OCI-LY1 (cell line): Measurements from ENCODE around the gene HESX1.

Experiments used
- H2AFZ ChIP-seq: fragments of 200-600 bp; sonication (generic), shearing (Covaris generic); 2 replicates; pipeline ENCODE4 v1.6.0; 2014; ENCODE audit warnings: antibody characterized with exemption, mild to moderate bottlenecking, low read length
- H3F3A ChIP-seq: fragments of 200-600 bp; sonication (generic), shearing (Covaris generic); 2 replicates; pipeline ENCODE4 v1.6.0; 2014; ENCODE audit warnings: mild to moderate bottlenecking, antibody characterized with exemption, low read length, moderate library complexity; ENCODE audit not compliant: insufficient read depth
- H3K27ac ChIP-seq: fragments of 200-600 bp; sonication (generic); 2 replicates; pipeline ENCODE4 v1.5.1; 2014; ENCODE audit warnings: low read length, mixed run types, mild to moderate bottlenecking, low read depth; ENCODE audit not compliant: poor library complexity, severe bottlenecking
- H3K27me3 ChIP-seq: fragments of 200-600 bp; sonication (generic); 2 replicates; pipeline ENCODE4 v1.6.0; 2014; ENCODE audit warnings: antibody characterized with exemption, mild to moderate bottlenecking, low read length, moderate library complexity; ENCODE audit not compliant: insufficient read depth
- H3K36me3 ChIP-seq: fragments of 200-600 bp; sonication (generic); 2 replicates; pipeline ENCODE4 v1.6.1; 2014; ENCODE audit warnings: mild to moderate bottlenecking, antibody characterized with exemption, low read length, moderate library complexity, mixed read lengths; ENCODE audit not compliant: insufficient read depth
- H3K4me1 ChIP-seq: fragments of 200-600 bp; sonication (generic); 2 replicates; pipeline ENCODE4 v1.5.1; 2014; ENCODE audit warnings: mild to moderate bottlenecking, low read length, moderate library complexity; ENCODE audit not compliant: insufficient read depth, severe bottlenecking
- H3K4me2 ChIP-seq: fragments of 200-600 bp; sonication (generic), shearing (Covaris generic); 2 replicates; pipeline ENCODE4 v1.6.1; 2014; ENCODE audit warnings: low read length
- H3K4me3 ChIP-seq: fragments of 200-600 bp; sonication (generic); 2 replicates; pipeline ENCODE4 v1.5.1; 2014; ENCODE audit warnings: low read length, low read depth, mild to moderate bottlenecking, mixed read lengths; ENCODE audit not compliant: poor library complexity, severe bottlenecking
- H3K79me2 ChIP-seq: fragments of 200-600 bp; shearing (Covaris generic); 2 replicates; pipeline ENCODE4 v1.6.1; 2016; ENCODE audit warnings: mixed run types, low read length, mixed read lengths; ENCODE audit not compliant: insufficient read depth
- H3K9ac ChIP-seq: fragments of 200-600 bp; sonication (generic), shearing (Covaris generic); 2 replicates; pipeline ENCODE4 v1.6.1; 2014; ENCODE audit warnings: mild to moderate bottlenecking, low read length, mixed read lengths
- H3K9me2 ChIP-seq: fragments of 200-600 bp; sonication (generic), shearing (Covaris generic); 2 replicates; pipeline ENCODE4 v1.6.1; 2014; ENCODE audit warnings: low read depth, mild to moderate bottlenecking, low read length, mixed read lengths
- H3K9me3 ChIP-seq: fragments of 200-600 bp; shearing (Covaris generic); 2 replicates; pipeline ENCODE4 v1.6.1; 2014; ENCODE audit warnings: low read length, mixed read lengths
- H4K20me1 ChIP-seq: fragments of 200-600 bp; sonication (generic), shearing (Covaris generic); 2 replicates; pipeline ENCODE4 v1.6.0; 2016; ENCODE audit warnings: mild to moderate bottlenecking, low read length; ENCODE audit not compliant: insufficient read depth
- EZH2 ChIP-seq: fragments of 200-600 bp; sonication (generic), shearing (Covaris generic); IDR thresholded peaks from 2 replicates; pipeline ENCODE4 v1.8.0; 2017; ENCODE audit warnings: borderline replicate concordance, mixed run types, mild to moderate bottlenecking, antibody characterized with exemption, low read length, moderate library complexity, mixed read lengths
- TF ChIP-seq, protein P1 (sequence below): fragments of 200-600 bp; sonication (generic), shearing (Covaris generic); IDR thresholded peaks from 2 replicates; pipeline ENCODE4 v1.5.1; 2017; ENCODE audit warnings: mild to moderate bottlenecking, antibody characterized with exemption, low read length, moderate library complexity, mixed read lengths

Gene HESX1

GRCh38 chr3:57158325-57158724, 41.5 kb downstream of the HESX1 start:
- TF ChIP-seq, protein P1, sequence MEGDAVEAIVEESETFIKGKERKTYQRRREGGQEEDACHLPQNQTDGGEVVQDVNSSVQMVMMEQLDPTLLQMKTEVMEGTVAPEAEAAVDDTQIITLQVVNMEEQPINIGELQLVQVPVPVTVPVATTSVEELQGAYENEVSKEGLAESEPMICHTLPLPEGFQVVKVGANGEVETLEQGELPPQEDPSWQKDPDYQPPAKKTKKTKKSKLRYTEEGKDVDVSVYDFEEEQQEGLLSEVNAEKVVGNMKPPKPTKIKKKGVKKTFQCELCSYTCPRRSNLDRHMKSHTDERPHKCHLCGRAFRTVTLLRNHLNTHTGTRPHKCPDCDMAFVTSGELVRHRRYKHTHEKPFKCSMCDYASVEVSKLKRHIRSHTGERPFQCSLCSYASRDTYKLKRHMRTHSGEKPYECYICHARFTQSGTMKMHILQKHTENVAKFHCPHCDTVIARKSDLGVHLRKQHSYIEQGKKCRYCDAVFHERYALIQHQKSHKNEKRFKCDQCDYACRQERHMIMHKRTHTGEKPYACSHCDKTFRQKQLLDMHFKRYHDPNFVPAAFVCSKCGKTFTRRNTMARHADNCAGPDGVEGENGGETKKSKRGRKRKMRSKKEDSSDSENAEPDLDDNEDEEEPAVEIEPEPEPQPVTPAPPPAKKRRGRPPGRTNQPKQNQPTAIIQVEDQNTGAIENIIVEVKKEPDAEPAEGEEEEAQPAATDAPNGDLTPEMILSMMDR = no peak
- no peaks in the 10 kb centered on the region for H3K9me2 ChIP-seq
- H3K9me3 ChIP-seq = no peaks in the 10 kb centered on the region
- H2AFZ ChIP-seq = no peak overlapping the region
- H3F3A ChIP-seq = no peaks in the 10 kb centered on the region
- H3K27me3 ChIP-seq = no peaks in the 10 kb centered on the region; the same call in 1 of the 2 replicates
- H3K4me2 ChIP-seq = no peak overlapping the region
- H3K9ac ChIP-seq = no peak overlapping the region
- no peaks in the 10 kb centered on the region for H3K36me3 ChIP-seq
- H3K4me1 ChIP-seq = no peaks in the 10 kb centered on the region
- no peaks in the 10 kb centered on the region for H3K79me2 ChIP-seq
- H3K27ac ChIP-seq = no peak overlapping the region
- no peaks in the 10 kb centered on the region for H4K20me1 ChIP-seq
- H3K4me3 ChIP-seq = no peak overlapping the region

GRCh38 chr3:57157545-57157944, 42.2 kb downstream of the HESX1 start:
- Histone ChIP-seq H3K27me3 (no peaks in the 10 kb centered on the region; the same call in 1 of the 2 replicates), H3K4me2 (no peak overlapping the region), H2AFZ (no peak overlapping the region), H3K9me2 (no peaks in the 10 kb centered on the region), H3K9me3 (no peaks in the 10 kb centered on the region), H3K79me2 (no peaks in the 10 kb centered on the region), H3K4me1 (no peaks in the 10 kb centered on the region), H3K9ac (no peak overlapping the region), H3K4me3 (no peak overlapping the region), H4K20me1 (no peaks in the 10 kb centered on the region), H3K27ac (no peak overlapping the region), H3K36me3 (no peaks in the 10 kb centered on the region), H3F3A (no peaks in the 10 kb centered on the region)
- TF ChIP-seq, protein P1 = no peak
- TF ChIP-seq EZH2 = no peak

- no peaks in the 10 kb centered on the region for H3K27me3 ChIP-seq
- H4K20me1 ChIP-seq = no peaks in the 10 kb centered on the region
- H3K36me3 ChIP-seq = no peaks in the 10 kb centered on the region
- no peak for TF ChIP-seq EZH2
- TF ChIP-seq, protein P1 = no peak
- no peak overlapping the region for H3K9ac ChIP-seq
- no peaks in the 10 kb centered on the region for H3F3A ChIP-seq
- H2AFZ ChIP-seq = no peak overlapping the region
- no peak overlapping the region for H3K4me3 ChIP-seq
- H3K79me2 ChIP-seq = no peaks in the 10 kb centered on the region
- H3K4me1 ChIP-seq = no peaks in the 10 kb centered on the region
- H3K9me2 ChIP-seq = no peaks in the 10 kb centered on the region
- H3K27ac ChIP-seq = no peak overlapping the region
- H3K9me3 ChIP-seq = no peaks in the 10 kb centered on the region
- no peak overlapping the region for H3K4me2 ChIP-seq
These were observed 44.5 kb downstream of the HESX1 start for GRCh38 chr3:57155310-57155643.
